GM12873 (cell line): ENCODE data around the gene DDX27.

Experiments
- CTCF ChIP-seq: IDR thresholded peaks from 2 replicates; pipeline ENCODE4 v1.5.1; 2012; ENCODE audit warnings: low read depth, mild to moderate bottlenecking, moderate library complexity, low read length, control low read depth; ENCODE audit not compliant: insufficient read depth; ENCODE audit errors: missing control alignments

Gene DDX27

GRCh38 chr20:49292010-49292409 is 72.8 kb downstream of the DDX27 start:
- no peak for TF ChIP-seq CTCF

- TF ChIP-seq CTCF, result no peak
These were observed 73.9 kb downstream of the DDX27 start for GRCh38 chr20:49293122-49293521.
